DMS53 (cell line): Measurements from ENCODE around the gene RHEX.
A peak's percentile ranks its signal among the peaks of the same experiment; 100 is the strongest.

Experiments used
- DNase-seq: peaks from one replicate; lab custom pipeline; 2025; lab: John Stamatoyannopoulos, UW

The RHEX gene

DNA sequence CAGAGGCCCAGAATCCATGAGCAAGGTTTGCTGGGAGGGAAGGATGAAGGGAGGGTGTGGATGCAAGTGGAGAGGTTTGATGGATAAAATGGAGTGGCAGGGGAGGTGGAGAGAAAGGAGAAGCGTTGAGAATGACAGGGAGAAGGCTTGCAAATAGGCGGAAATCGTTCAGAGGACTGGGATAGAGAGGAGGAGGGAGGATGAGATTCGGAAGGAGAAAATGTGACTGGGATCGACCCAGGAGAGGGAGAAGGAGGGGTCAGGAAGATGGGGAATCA, 63.8 kb downstream of the RHEX start:
- peak; percentile 77 for DNase-seq

DNA sequence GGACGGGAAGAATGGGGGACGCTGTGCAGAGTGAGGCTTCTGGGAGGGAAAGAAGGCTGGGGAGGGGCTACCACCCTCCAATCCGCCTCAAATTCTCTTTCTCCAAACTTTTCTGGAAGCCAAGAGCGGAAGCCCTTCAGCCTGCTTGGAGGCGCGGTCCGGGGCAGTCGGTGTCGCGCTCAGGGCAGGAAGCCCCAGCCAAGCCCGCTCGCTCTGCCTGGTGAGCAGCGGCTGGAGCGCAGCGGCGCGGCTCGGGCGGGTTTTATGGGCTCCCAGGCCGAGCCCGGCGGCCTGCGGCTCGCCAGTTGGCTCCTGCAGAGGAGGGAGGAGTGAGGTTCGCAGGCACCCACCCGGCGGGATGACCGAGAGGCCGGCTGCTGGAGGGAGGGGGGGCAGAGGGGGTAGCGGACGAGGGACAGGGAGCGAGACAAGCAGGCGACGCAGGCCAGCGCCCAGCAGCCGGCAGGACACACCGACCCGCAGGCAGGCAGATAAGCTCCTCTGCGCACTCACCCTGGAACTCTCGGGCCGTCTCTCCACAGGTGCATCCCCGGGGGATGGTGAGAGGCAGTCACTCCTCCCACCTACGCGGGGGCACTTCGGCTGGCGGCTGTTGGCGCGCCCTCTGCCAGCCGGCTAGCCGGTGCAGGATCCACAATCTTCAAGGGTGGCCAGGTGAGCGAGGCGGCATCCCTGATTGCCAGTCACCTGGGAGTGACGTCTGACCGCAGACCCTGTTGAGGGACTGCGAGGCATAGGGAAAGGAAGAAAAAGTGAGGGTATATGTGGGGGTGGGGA, 64.4 kb downstream of the RHEX start, which contains the start of gene AVPR1B:
TSS of gene AVPR1B (minus strand) at position 238 of the 798 bp plus-strand sequence. CDS start 498 bp downstream, outside the sequence.
- DNase-seq, result peak; percentile 93

DNA sequence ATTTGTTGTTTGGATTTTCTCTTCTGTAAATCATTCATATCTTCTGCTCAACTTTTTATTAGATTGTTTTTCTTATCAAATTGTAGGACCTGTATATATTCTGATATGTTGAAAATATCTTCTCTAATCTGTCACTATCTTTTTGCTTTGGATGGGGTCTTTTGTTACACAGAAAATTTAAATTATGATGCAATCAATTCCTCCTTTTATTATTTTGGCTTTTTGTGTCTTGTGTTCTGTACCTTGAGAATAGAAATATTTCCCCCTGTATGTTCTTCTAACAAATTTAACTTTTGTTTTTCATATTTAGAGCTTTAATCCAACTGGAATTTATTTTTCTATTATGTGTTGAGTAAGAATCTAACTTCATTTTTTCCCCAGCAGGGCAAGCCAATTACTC, 67.4 kb downstream of the RHEX start:
- DNase-seq, result no peak

- no peak for DNase-seq
Measured at GRCh38 chr1:206121269-206121668, 68.3 kb downstream of the RHEX start.

DNA sequence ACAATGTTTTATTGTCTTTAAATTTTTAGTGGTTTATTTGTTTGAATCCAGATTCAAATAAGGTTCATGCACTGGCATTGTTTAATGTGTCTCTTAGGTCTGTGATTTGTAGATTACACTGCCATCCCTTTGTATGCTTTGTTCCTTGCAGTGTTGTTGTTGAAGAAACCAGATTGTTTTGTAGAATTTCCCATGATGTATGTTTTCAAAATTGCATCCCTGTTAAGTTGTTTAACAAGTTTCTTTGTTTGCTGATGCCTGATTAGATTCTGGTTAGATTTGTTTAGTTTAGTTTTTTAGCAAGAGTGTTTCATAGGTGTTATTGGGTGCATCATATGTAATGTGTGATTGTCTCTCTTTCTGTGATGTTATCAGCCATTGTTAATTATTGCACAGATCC, 69.7 kb downstream of the RHEX start:
- no peak for DNase-seq

DNA sequence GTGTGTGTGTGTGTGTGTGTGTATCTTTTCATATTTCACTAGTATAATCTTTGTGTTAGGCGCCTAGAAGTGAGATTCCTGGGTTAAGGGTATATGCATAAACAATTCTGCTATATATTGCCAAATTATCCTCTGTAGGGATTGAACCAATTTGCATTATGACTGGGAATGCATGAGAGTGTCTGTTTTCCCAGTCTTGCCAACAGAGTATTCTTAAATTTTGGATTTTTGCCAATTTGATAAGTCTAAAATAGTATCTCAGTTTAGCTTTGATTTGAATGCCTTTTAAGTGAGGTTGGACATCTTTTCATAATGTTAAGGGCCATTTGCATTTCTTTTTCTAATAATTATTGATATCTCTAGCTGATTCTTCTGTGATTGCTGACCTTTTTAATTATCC, 72.4 kb downstream of the RHEX start:
- no peak for DNase-seq

- no peak for DNase-seq
Measured at GRCh38 chr1:206127336-206127735, 74.4 kb downstream of the RHEX start.

- DNase-seq, result no peak
Measured at GRCh38 chr1:206128196-206128595, 75.2 kb downstream of the RHEX start.

DNA sequence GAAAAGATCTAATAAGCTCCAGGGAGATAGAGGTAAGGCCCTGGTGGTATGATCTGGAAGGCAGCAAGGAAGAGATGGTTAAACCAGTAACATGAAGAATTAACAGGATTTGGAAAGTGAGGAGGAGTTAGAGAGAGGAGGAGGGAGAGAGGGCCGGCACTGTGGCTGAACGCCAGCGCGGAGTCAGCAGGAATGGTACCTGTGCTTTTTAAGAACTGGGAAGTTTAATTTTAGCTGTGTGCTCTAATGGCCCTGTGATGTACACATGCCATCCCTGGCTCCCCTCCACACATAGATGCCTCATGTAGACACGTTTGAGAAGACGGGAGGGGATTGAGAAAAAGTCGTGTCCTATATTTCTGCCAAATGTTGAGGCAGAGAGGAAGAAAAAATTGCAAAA, 78.1 kb downstream of the RHEX start:
- no peak for DNase-seq

DNA sequence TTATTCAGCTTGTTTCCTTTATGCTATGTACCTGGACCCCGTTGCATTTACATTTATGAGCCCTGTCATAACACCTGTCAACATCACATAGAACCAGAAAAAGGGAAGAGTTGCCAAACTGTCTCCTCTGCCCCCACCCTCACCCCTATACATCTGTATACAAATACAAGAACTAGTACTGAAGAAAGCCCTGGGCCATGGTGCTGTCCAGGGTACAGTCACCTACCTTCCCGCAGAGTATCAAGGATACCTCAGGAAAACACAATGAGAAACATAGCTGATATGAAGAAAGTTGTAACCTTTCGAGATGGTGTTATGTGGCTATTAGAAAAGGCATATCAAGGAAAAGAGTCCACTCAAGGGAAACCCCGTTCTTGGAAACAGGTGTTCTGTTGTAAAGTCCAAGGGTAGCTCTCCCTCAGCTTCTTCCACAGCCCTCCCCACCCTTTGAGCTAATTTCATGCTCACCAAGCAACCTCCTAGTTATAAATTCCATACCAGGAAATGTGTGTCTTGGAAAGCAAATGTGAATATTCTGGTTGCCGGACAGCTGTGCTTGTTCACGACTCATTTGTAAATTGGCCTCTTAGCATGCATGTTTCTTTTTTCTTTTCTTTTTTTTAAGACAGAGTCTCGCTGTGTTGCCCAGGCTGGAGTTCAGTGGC, 80.9 kb downstream of the RHEX start:
- no peak for DNase-seq

DNA sequence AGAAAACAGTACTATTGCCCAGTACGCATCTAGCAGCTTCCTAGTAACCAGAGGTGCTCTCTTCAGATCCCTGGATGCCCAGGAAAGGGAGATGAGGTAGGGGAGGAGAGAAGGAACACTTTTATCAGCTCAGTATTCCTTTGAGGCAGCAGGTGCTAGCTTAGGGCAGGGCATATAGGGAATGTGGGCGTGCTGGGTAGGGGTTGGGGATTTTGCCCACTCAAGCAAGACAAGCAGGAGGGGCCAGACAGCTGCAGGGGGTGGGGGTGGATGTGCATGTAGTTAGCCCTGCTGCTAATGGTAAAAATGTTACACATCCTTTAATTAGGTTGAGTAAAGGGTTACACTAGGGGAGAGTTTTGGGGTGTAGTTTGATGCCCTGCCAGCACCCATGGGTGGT, 82.3 kb downstream of the RHEX start:
- DNase-seq, result no peak

DNA sequence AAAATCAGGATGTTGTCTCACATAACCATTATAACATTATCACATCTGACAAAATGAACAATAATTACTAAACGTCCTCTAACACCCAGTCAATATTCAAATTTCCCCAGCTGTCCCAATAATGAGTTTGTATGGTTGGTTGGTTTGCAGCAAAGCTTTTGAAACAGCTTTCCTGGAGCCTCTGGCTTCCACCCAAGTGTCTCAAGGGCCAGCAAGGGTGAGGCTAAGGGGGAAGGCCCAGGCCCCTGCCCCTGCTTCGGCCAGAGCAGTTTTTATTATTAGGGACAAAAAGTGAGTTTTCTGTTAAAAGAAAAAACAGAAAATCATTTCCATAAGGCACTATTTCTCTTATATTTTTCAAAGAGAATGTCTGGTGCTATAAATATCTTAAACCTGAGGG, 83.3 kb downstream of the RHEX start:
- DNase-seq, result no peak

GRCh38 chr1:206142011-206142410, 89.0 kb downstream of the RHEX start:
- peak; percentile 67 for DNase-seq

DNA sequence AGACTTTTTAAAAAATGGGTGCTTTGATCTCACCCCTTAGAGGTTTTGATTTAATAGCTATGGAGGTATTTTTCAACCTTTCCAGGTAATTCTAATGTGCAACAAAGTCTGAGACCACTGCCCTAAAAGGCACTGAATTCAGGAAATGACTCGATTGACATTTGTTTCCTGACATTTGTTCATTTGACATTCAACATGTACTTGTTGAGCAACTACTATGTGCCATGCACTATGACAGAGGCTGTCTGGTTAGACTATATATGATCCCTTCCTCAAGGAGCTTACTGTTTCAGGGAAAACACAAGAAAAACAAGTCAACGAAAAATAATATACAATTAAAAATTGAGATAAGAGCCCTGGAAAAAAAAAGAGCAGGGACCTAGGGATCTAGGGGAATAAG, 89.8 kb downstream of the RHEX start:
- DNase-seq, result no peak

DNA sequence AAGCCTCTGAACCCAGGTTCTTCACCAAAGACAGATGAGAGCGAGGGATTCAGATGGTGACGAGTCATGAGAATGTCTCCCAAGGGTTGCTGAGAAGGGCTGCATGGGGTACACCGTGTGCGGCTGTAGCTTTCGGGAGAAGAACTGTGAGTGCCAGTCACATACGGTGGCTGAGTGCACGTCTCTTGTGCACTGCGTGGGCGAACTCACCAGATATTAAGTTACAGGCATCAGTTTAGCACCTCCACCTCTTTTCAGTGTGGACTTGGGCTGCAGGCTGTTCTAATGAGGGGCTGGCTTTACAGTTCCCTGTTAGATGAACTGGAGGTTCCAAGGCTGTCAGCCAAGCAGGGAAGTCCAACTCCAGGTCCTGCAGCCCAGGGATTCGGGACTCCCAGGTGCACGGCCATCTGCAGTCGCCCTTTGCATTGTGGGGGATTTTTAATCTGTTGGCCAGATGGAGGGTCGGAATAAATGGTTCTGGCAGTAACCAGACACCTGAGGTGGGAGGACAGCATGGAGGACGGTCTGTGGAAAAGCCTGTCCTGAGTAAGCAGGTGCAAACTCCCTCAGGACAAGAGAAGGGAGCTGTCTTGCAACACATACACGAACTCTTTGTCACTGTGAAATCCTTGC, 90.7 kb downstream of the RHEX start:
- DNase-seq, result no peak

- DNase-seq, result peak; percentile 73
Measured at GRCh38 chr1:206144605-206145004, 91.6 kb downstream of the RHEX start.

DNA sequence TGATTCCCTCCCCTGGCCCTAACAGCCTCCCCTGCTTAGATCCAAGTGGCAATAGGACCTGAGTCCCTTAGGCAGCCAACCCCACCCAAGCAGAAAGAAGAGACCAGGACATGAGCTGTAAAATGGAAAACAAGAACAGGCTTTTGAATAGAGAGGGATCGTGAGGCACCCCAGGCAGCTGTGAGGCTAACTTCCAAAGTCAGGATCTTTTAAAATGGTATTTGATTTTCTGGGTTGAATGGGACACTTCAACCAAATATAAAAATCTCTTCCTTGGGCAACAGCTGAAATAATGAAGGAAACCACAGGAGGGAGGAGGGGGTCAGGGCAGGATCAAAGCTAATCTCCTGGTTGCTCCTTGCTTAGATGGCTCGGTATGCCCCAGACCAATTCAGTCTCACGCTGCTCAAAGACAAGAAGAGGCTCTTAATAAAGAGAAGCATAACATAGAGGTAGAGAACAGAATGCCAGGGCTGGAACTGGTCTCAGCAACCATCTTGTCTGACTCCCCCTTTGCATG, 92.9 kb downstream of the RHEX start:
- DNase-seq, result no peak
